ENCODE measurements around the gene ISM2. TPM values are rescaled to one million over a fixed set of nuclear protein-coding genes. Genes with fewer than 3 reads are reported as not detected.

Gene ISM2
- total and polyA plus RNA-seq, 2 of the 13 experiments (the other 11 are each of a cell fraction or from before 2014, with no cell fraction given) = 1.8 to 40.7 TPM

- TF ChIP-seq NR1H2 (CRISPR knock-in tag; IDR thresholded peaks at IDR 0.05; ENCODE audit: borderline replicate concordance, low read depth) (no peak), ZBTB7B (CRISPR knock-in tag; IDR thresholded peaks at IDR 0.05) (peak; percentile 36; the same call in 1 of the 2 replicates), PATZ1 (CRISPR knock-in tag; IDR thresholded peaks at IDR 0.05) (peak; percentile 49; the same call in 1 of the 2 replicates), FOXK1 (CRISPR knock-in tag; IDR thresholded peaks at IDR 0.05; ENCODE audit: borderline replicate concordance, low read depth) (peak; percentile 74; the same call in 1 of the 2 replicates), FOXM1 (CRISPR knock-in tag; IDR thresholded peaks at IDR 0.05) (0 out of 2 replicates have a peak, but pooled peaks have one; percentile 38), MAX (IDR thresholded peaks at IDR 0.05) (peak; percentile 60), IKZF5 (CRISPR knock-in tag; IDR thresholded peaks at IDR 0.05) (0 out of 2 replicates have a peak, but pooled peaks have one; percentile 4), ZNF235 (CRISPR knock-in tag; IDR thresholded peaks at IDR 0.05; ENCODE audit: borderline replicate concordance) (peak; percentile 71; the same call in 1 of the 2 replicates), AKAP8 (CRISPR knock-in tag; IDR thresholded peaks at IDR 0.05) (no peak), NRL (CRISPR knock-in tag; IDR thresholded peaks at IDR 0.05; ENCODE audit: borderline replicate concordance) (no peak), ZNF12 (CRISPR knock-in tag; IDR thresholded peaks at IDR 0.05) (peak; percentile 50; the same call in 1 of the 2 replicates), ZSCAN22 (CRISPR knock-in tag; IDR thresholded peaks at IDR 0.05) (no peak), THAP9 (CRISPR knock-in tag; IDR thresholded peaks at IDR 0.05; ENCODE audit: borderline replicate concordance) (peak; percentile 87; the same call in 1 of the 2 replicates), ZBTB33 (CRISPR knock-in tag; IDR thresholded peaks at IDR 0.05) (0 out of 2 replicates have a peak, but pooled peaks have one; percentile 4), ZBTB8A (CRISPR knock-in tag; IDR thresholded peaks at IDR 0.05; ENCODE audit: borderline replicate concordance, low read depth) (peak; percentile 60; the same call in 1 of the 2 replicates), SOX6 (IDR thresholded peaks at IDR 0.05) (no peak), SOX6 (CRISPR knock-in tag; IDR thresholded peaks at IDR 0.05) (peak; percentile 43), SRY (CRISPR knock-in tag; IDR thresholded peaks at IDR 0.05) (peak; percentile 85; the same call in 1 of the 2 replicates), PHF20 (CRISPR knock-in tag; IDR thresholded peaks at IDR 0.05) (peak; percentile 77), ZNF138 (CRISPR knock-in tag; IDR thresholded peaks at IDR 0.05; ENCODE audit: low read depth) (peak; percentile 86; the same call in 1 of the 2 replicates), FOXK2 (IDR thresholded peaks at IDR 0.05) (peak; percentile 52)
Observed at GRCh38 chr14:77457522-77458248, 40.9 kb downstream of the ISM2 start, which contains the start of the genes AHSA1 and VIPAS39 (continued).

Measured in HepG2 (cell line).